ENCODE data around the gene PIANP.

The PIANP gene

DNA sequence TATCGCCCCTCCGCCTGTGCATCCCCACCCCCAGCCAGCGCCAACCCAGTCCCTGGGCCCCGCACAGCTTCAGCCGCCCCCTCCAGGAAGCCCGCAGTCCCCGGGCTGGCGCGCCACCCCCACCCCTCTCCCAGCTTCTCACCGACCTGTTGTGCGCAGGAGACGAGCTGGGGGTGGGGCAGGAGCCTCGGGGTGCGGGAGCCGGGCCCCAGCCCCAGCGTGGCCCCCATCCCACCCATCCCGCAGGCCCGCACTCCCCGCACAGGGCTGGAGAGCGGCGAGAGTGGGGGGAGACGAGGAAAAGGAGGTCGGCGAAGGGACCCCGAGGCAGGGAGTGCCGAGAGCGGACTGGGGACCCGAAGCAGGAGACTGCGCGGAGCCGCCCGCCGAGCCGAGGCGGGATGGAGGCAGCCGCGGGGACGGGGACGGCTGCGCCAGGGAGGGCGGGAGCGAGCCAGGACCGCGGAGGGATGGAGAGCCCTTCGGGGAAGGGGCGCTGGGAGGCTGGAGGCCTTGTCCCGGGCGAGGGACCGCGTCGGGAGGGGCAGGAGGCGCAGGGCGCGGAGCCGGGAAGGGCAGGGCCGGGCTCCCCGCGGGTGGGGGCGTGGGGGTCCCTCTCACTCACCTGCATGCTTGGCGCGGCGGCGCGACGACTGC is 498 bp downstream of the PIANP start:
- H3K9me3 ChIP-seq (ENCODE audit: control insufficient read depth, insufficient read depth, low read length) = no peaks in the 10 kb centered on the region
- H3K4me3 ChIP-seq (ENCODE audit: low read depth, low read length) = peak overlapping the region; percentile 81
- peaks cover 2% of the 10 kb centered on the region for H3K36me3 ChIP-seq (ENCODE audit: control insufficient read depth, insufficient read depth, low read length)
- H3K4me1 ChIP-seq (ENCODE audit: control insufficient read depth, insufficient read depth, low read length) = peaks cover 3% of the 10 kb centered on the region
- peak overlapping the region; percentile 26 for H3K9ac ChIP-seq (ENCODE audit: low read depth, low read length)
- peaks cover 24% of the 10 kb centered on the region for H3K27me3 ChIP-seq (ENCODE audit: control insufficient read depth, insufficient read depth, low read length)

- peaks cover 24% of the 10 kb centered on the region for H3K27me3 ChIP-seq (ENCODE audit: control insufficient read depth, insufficient read depth, low read length)
- no peaks in the 10 kb centered on the region for H3K9me3 ChIP-seq (ENCODE audit: control insufficient read depth, insufficient read depth, low read length)
- H3K4me3 ChIP-seq (ENCODE audit: low read depth, low read length) = peak overlapping the region; percentile 81
- H3K36me3 ChIP-seq (ENCODE audit: control insufficient read depth, insufficient read depth, low read length) = peaks cover 5% of the 10 kb centered on the region
- peak overlapping the region; percentile 10 for H3K9ac ChIP-seq (ENCODE audit: low read depth, low read length)
- H3K4me1 ChIP-seq (ENCODE audit: control insufficient read depth, insufficient read depth, low read length) = peaks cover 3% of the 10 kb centered on the region
Measured at GRCh38 chr12:6699259-6699988, 1.2 kb downstream of the PIANP start.

DNA sequence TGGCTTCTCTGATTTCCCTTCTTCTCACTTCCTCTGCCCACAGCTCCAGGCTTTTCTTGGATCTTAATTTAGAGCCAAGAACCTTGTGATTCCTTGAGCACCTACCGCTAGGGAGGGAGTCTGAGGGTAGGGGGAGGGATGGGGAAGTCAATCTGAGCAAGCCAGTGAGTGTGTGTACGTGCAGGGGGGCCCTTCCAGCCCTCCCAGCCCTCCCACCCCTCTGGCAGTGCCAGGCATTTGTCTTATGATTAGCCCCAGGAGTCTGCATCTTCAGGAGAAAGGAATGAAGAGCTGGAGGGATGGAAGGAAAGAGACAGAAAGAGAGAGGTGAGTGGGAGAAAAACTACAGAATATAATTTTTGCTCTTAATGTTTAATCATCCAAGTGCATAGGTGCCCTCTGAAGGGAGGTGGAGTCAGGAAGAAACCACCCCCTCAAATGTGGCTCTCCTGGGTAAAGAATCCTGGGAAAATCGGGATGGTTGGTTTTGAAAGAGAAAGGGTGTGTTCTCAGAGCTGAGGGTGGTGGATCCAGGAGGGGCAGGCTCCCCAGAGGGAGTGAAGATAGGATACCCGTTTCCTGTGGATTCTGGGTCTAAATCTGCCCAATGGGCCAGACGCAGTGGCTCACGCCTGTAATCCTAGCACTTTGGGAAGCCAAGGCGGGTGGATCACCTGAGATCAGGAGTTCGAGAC is 2.1 kb downstream of the PIANP start:
- Histone ChIP-seq H3K9ac (ENCODE audit: low read depth, low read length) (no peak overlapping the region), H3K9me3 (ENCODE audit: control insufficient read depth, insufficient read depth, low read length) (no peaks in the 10 kb centered on the region), H3K27me3 (ENCODE audit: control insufficient read depth, insufficient read depth, low read length) (peaks cover 24% of the 10 kb centered on the region), H3K4me3 (ENCODE audit: low read depth, low read length) (no peak overlapping the region), H3K4me1 (ENCODE audit: control insufficient read depth, insufficient read depth, low read length) (peaks cover 3% of the 10 kb centered on the region), H3K36me3 (ENCODE audit: control insufficient read depth, insufficient read depth, low read length) (peaks cover 8% of the 10 kb centered on the region)

DNA sequence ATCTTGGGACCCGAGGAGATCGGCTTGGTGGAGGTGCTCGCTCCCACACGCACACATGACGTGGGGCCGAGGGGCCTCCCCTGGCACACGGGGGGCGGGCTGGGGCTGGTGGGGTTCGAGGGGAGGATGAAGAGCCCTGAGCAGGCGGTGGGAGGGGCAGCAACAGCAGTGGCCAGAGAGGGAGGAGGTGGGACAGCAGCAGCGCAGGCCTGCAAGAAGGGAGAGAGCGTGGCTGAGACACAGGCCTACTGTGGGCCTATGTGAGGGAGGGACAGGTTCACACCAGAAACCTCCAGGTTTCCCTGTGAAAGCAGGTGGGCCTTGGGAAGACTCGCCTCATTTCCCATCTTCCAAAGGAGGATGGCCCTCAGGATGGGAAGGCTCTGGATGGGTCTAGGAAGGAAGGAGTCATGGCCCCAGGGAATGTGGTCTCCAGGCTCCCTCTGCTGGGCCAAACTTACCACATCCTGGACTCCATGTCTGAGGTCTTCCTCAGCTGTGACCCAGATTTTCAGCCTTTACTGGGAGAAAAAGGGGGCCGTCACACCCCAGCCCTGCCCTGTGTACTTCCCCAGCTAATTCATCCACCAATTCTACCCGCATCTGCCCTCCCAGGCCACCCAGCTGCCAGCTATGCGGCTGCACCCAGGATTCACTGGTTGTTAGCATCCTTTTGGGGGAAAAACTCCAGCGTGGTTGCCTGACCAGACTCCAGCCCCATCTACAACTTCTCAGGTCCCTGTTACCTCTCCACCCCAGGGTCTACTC is 2.8 kb downstream of the PIANP start:
- Histone ChIP-seq H3K27me3 (ENCODE audit: control insufficient read depth, insufficient read depth, low read length) (peaks cover 24% of the 10 kb centered on the region), H3K36me3 (ENCODE audit: control insufficient read depth, insufficient read depth, low read length) (peaks cover 11% of the 10 kb centered on the region), H3K4me1 (ENCODE audit: control insufficient read depth, insufficient read depth, low read length) (peaks cover 5% of the 10 kb centered on the region), H3K9ac (ENCODE audit: low read depth, low read length) (no peak overlapping the region), H3K9me3 (ENCODE audit: control insufficient read depth, insufficient read depth, low read length) (no peaks in the 10 kb centered on the region), H3K4me3 (ENCODE audit: low read depth, low read length) (no peak overlapping the region)

DNA sequence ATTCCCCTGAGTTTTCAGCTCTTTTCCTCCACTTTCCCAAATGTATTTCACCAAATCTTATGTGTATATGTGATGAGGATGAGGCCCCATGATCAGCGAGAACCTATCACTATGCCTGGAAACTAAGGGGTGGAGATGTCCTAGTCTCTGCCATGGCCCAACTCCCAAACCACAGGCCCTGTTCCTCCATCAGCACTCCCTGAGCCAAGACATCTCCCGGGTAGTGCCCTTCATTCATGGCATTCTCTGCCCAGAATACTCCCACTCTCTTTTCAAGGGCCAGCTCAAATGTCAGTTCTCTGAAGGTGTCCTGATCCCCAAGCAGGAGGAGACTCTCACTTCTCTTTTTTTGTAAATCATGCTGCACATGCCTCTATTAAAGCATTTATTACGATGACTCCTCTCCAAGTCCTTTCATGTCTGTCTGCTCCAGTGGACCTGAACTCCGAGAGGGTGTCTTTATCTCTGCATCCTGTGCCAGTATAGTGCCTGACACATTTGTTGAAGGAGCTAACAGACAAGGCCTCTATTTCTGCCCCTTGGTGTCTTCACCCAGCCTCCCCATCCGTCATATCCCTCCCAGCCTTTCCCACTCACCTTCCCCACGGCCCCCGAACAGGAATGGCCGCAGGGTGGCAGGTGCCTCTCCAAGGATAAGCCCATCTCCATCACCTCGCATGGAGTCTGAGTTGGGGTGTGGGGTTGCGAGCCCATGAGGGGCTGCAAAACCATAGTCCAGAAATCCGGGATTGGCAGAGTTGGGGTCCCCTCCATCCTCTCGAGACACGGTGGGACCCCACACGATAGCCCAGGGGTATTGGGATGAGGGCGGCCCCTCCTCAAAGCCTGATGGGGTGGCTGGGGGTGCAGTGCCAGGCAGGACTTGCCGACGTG is 3.7 kb downstream of the PIANP start:
- H3K9ac ChIP-seq (ENCODE audit: low read depth, low read length) = no peak overlapping the region
- peaks cover 11% of the 10 kb centered on the region for H3K36me3 ChIP-seq (ENCODE audit: control insufficient read depth, insufficient read depth, low read length)
- peaks cover 19% of the 10 kb centered on the region for H3K27me3 ChIP-seq (ENCODE audit: control insufficient read depth, insufficient read depth, low read length)
- H3K4me1 ChIP-seq (ENCODE audit: control insufficient read depth, insufficient read depth, low read length) = peaks cover 5% of the 10 kb centered on the region
- H3K4me3 ChIP-seq (ENCODE audit: low read depth, low read length) = no peak overlapping the region
- H3K9me3 ChIP-seq (ENCODE audit: control insufficient read depth, insufficient read depth, low read length) = no peaks in the 10 kb centered on the region

DNA sequence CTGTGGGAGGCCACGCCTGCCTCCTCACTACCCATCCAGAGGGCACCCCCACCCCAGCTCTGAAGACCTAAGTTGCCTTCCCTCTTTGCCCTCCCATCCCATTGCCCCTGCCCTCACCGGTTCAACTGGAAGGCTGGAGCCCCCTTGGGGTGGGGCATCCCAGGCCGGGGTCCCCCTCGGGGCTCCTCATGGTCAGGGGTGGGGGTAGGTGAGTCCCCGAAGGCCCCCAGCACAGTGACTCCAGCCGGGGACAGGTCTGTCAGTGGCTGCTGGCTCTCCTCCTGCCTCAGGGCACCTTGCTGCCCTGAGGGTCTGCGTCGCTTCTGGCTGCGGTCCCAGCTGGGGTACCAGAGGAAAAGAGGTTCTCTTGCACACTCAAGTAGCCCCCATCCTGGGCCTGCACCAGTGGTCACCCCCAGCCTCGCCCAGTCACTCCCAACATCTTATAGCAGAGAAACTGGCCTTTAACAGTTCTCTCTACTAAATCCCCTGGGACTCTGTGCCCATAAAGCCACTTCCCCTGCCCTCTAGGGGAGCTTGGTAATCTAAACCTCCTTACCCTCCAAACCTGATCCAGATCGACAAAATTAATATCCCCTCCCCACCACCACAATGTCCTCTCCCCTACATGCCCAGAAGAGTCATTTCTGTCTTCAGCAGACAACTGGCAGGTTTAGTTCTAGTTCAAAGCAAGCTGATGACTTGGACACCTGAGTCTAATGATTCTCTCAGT is 5.1 kb downstream of the PIANP start:
- H3K9me3 ChIP-seq (ENCODE audit: control insufficient read depth, insufficient read depth, low read length) = no peaks in the 10 kb centered on the region
- H3K9ac ChIP-seq (ENCODE audit: low read depth, low read length) = no peak overlapping the region
- peaks cover 11% of the 10 kb centered on the region for H3K36me3 ChIP-seq (ENCODE audit: control insufficient read depth, insufficient read depth, low read length)
- H3K4me1 ChIP-seq (ENCODE audit: control insufficient read depth, insufficient read depth, low read length) = peaks cover 5% of the 10 kb centered on the region
- H3K27me3 ChIP-seq (ENCODE audit: control insufficient read depth, insufficient read depth, low read length) = peaks cover 6% of the 10 kb centered on the region
- no peak overlapping the region for H3K4me3 ChIP-seq (ENCODE audit: low read depth, low read length)

DNA sequence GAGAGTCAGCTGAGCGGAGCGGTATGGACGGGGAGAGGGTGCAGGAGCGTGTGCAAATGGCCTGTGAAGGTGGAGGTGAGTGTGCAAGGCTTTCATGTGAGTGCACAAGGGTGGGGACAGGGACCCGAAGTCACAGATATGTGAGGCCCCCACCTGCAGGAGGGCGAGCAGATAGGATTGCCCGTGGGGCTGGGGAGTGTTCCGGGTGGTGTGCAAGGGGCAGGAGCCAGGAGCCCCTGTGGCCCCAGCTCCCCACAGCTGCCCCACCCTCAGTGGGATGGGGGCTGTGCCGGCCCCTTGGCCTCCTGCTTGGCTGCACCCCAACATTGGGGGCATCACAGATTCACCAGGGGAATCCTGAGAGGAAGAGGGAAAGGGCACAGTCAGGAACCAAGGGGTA is 5.9 kb downstream of the PIANP start:
- peaks cover 11% of the 10 kb centered on the region for H3K36me3 ChIP-seq (ENCODE audit: control insufficient read depth, insufficient read depth, low read length)
- peaks cover 6% of the 10 kb centered on the region for H3K27me3 ChIP-seq (ENCODE audit: control insufficient read depth, insufficient read depth, low read length)
- no peak overlapping the region for H3K9ac ChIP-seq (ENCODE audit: low read depth, low read length)
- H3K9me3 ChIP-seq (ENCODE audit: control insufficient read depth, insufficient read depth, low read length) = no peaks in the 10 kb centered on the region
- no peak overlapping the region for H3K4me3 ChIP-seq (ENCODE audit: low read depth, low read length)
- H3K4me1 ChIP-seq (ENCODE audit: control insufficient read depth, insufficient read depth, low read length) = peaks cover 5% of the 10 kb centered on the region

GRCh38 chr12:6693832-6694355 is 6.7 kb downstream of the PIANP start:
- H3K9me3 ChIP-seq (ENCODE audit: control insufficient read depth, insufficient read depth, low read length) = no peaks in the 10 kb centered on the region
- H3K36me3 ChIP-seq (ENCODE audit: control insufficient read depth, insufficient read depth, low read length) = peaks cover 11% of the 10 kb centered on the region
- H3K4me1 ChIP-seq (ENCODE audit: control insufficient read depth, insufficient read depth, low read length) = peaks cover 5% of the 10 kb centered on the region
- no peaks in the 10 kb centered on the region for H3K27me3 ChIP-seq (ENCODE audit: control insufficient read depth, insufficient read depth, low read length)
- no peak overlapping the region for H3K9ac ChIP-seq (ENCODE audit: low read depth, low read length)
- no peak overlapping the region for H3K4me3 ChIP-seq (ENCODE audit: low read depth, low read length)

- H3K36me3 ChIP-seq (ENCODE audit: control insufficient read depth, insufficient read depth, low read length) = peaks cover 11% of the 10 kb centered on the region
- H3K27me3 ChIP-seq (ENCODE audit: control insufficient read depth, insufficient read depth, low read length) = no peaks in the 10 kb centered on the region
- no peak overlapping the region for H3K4me3 ChIP-seq (ENCODE audit: low read depth, low read length)
- H3K9ac ChIP-seq (ENCODE audit: low read depth, low read length) = no peak overlapping the region
- no peaks in the 10 kb centered on the region for H3K9me3 ChIP-seq (ENCODE audit: control insufficient read depth, insufficient read depth, low read length)
- peaks cover 4% of the 10 kb centered on the region for H3K4me1 ChIP-seq (ENCODE audit: control insufficient read depth, insufficient read depth, low read length)
Measured at GRCh38 chr12:6692888-6693287, 7.7 kb downstream of the PIANP start.

- no peak overlapping the region for H3K9ac ChIP-seq (ENCODE audit: low read depth, low read length)
- H3K4me1 ChIP-seq (ENCODE audit: control insufficient read depth, insufficient read depth, low read length) = peaks cover 5% of the 10 kb centered on the region
- H3K36me3 ChIP-seq (ENCODE audit: control insufficient read depth, insufficient read depth, low read length) = peaks cover 9% of the 10 kb centered on the region
- no peaks in the 10 kb centered on the region for H3K9me3 ChIP-seq (ENCODE audit: control insufficient read depth, insufficient read depth, low read length)
- H3K27me3 ChIP-seq (ENCODE audit: control insufficient read depth, insufficient read depth, low read length) = no peaks in the 10 kb centered on the region
- H3K4me3 ChIP-seq (ENCODE audit: low read depth, low read length) = no peak overlapping the region
Measured at GRCh38 chr12:6691473-6691872, 9.1 kb downstream of the PIANP start.
